NCI-H2081 treated with DMSO at 0.1 percent for 48 hours (cell line): ENCODE data around the gene GPR137.
A peak's percentile ranks its signal among the peaks of the same experiment; 100 is the strongest.
"Not testable (repeated sequence)": the region's sequence is repeated elsewhere in the genome, so short reads cannot be mapped to it uniquely, and the experiment has no call there.

ENCODE experiments used
- DNase-seq: peaks from one replicate; lab custom pipeline; 2025; lab: John Stamatoyannopoulos, UW

The GPR137 gene

DNA sequence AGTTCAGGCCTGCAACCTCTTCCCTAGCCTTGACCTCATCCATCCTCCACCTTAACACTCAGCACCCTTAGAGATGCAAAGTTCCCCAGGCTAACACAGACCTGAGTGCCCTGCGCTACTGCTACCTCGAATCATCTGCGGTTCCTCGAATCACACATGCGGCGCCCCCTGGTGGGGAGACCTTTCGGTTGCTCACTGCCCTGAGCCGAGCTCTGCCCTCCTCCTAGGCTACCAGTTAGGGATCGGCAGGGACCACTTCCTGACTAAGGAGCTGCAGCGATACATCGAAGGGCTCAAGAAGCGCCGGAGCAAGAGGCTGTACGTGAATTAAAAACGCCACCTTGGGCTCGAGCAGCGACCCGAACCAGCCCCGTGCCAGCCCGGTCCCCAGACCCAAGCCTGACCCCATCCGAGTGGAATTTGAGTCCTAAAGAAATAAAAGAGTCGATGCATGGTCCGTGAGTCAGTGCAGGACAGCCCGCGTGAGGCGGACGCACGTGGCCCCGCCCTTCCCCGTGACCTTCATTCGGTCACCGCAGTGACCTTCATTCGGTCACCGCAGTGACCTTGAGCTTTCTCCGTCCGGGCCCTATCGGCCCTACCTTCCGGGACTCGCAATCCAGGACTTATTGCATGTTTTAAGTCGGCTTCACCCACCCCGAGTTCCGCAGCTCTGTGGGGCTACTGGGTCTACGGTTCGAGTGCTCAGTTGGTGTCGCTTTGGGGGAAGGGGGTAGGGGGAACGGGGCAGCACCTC is 18.8 kb downstream of the GPR137 start:
- peak; percentile 64 for DNase-seq

- peak; percentile 98 for DNase-seq
Observed at GRCh38 chr11:64305075-64305690, 19.5 kb downstream of the GPR137 start, which contains the start of gene ESRRA. ESRRA (plus strand) TSS chr11:64305524; CDS start chr11:64307180, 1,656 bp downstream.

- DNase-seq: no peak
Observed at GRCh38 chr11:64305691-64306562, 20.3 kb downstream of the GPR137 start.

- DNase-seq: no peak
Observed at GRCh38 chr11:64306563-64306875, 20.9 kb downstream of the GPR137 start.

DNA sequence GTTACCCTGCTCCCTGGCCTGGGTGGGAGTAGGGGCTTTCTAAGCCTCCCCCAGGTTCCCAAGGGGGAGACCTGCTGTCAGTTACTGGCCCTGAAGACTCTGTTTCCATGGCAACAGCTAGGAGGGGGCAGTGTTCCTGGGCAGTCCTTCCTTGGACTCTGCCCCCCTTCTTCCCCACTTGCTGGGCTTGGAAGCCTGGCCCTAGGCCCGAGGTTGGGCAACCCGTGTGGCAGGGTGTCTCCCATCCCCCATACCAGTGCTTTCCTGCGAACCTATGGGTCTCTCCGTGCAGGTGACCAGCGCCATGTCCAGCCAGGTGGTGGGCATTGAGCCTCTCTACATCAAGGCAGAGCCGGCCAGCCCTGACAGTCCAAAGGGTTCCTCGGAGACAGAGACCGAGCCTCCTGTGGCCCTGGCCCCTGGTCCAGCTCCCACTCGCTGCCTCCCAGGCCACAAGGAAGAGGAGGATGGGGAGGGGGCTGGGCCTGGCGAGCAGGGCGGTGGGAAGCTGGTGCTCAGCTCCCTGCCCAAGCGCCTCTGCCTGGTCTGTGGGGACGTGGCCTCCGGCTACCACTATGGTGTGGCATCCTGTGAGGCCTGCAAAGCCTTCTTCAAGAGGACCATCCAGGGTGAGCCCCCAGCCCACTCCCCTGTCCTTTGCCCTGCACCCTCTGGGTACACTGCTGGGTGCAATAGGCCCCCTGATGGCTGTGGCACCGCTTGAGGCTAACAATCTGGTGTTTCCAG is 21.4 kb downstream of the GPR137 start:
- no peak for DNase-seq

GRCh38 chr11:64307795-64308194 is 22.1 kb downstream of the GPR137 start:
- DNase-seq: not testable (repeated sequence)

DNA sequence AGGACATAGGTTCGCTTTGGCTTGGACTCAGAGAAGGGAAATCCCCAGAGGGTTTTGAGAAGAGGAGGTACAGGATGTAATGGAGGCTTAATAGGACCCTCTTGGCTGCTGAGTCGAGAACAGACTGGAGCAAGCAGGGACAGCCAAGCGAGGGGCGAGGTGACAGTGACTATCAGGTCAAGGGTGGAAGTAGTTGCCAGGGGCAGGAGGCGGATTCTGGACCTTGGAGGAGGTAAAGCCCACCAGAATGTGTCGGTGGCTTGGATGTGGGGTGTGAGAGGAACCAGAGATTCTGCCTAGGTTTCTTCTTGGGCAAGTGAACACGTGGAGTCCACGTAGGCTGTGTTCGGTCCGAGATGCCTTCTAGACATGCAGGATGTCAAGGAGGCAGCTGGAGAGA is 27.3 kb downstream of the GPR137 start:
- DNase-seq: no peak

- DNase-seq: no peak
Observed at GRCh38 chr11:64313491-64314145, 28.0 kb downstream of the GPR137 start.

DNA sequence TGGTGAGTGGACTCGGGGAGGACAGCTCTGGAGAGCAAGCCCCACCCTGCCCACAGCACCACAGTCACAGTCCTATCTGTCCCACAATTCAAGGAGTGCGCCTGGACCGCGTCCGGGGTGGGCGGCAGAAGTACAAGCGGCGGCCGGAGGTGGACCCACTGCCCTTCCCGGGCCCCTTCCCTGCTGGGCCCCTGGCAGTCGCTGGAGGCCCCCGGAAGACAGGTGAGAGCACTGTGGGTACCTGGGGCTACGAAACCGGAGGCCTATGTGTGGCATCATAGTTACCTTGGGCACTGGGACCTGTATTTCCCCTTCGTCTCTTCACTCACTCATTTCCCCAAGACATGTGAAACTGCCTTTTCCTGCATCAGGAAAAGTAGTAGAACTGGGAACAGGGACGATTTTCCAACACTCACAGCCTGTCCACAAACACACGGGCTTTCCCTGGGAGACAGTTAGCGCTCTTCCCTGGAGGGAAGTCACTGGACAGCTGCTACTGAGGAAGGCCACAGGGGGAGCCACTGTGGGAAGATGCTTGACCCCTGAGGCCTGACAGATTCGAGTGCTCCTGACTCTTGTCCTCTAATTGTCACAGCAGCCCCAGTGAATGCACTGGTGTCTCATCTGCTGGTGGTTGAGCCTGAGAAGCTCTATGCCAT is 28.6 kb downstream of the GPR137 start:
- no peak for DNase-seq

DNA sequence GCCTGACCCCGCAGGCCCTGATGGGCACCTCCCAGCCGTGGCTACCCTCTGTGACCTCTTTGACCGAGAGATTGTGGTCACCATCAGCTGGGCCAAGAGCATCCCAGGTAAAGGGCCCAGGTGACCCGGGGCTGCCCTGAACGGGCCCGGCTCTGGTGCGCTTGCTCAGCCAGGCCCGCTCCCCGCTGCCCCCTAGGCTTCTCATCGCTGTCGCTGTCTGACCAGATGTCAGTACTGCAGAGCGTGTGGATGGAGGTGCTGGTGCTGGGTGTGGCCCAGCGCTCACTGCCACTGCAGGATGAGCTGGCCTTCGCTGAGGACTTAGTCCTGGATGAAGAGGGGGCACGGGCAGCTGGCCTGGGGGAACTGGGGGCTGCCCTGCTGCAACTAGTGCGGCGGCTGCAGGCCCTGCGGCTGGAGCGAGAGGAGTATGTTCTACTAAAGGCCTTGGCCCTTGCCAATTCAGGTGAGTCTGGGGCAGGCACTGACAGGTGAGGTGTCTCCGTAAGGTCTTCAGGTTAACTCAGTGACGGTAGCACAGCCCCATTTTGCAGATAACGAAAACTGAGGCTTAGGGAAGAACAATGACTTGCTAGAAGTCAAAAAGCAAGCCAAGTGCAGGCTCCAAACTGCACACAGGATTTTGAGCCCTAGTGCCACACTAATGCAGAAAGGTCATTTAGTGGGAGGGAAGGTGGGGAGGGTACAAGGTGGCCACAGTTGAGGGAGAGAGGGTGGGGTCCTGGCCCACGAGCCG is 29.3 kb downstream of the GPR137 start:
- DNase-seq: no peak

GRCh38 chr11:64315667-64316526 is 30.2 kb downstream of the GPR137 start:
- DNase-seq: not testable (repeated sequence)

DNA sequence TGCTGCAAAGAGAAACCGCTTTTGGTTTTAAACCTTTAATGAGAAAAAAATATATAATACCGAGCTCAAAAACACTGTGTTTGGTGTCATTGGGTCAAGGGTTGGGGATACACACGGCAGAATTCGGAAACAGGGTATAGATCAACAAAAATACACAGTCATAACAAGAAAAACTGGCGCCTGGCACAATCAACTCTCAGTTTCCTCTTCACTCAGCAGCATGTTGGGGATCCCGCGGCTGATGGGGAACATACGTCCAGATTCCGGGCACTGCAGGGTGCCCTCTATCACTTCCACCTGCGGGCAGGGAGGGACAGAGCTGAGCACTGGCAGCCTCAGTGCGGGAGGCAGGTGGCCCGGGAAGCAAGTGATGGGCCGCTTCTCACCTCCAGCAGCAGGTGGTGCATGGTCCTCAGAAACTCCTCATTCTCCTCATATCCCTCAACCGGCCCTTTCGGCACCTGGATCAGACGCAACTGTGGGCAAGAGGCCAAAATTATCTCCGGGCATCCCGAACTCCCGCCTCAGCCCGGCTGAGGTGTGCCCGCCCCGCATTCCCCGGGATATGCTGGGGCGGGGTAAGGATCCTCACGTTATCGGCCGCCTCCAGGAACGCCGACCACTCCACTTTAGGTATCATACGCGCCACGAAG is 31.1 kb downstream of the GPR137 start:
- DNase-seq: no peak

GRCh38 chr11:64317325-64317960 is 31.8 kb downstream of the GPR137 start, which contains the start of gene TRMT112:
TRMT112 (minus strand) TSS chr11:64317559; CDS start chr11:64317526, 33 bp downstream.
- peak; percentile 78 for DNase-seq

DNA sequence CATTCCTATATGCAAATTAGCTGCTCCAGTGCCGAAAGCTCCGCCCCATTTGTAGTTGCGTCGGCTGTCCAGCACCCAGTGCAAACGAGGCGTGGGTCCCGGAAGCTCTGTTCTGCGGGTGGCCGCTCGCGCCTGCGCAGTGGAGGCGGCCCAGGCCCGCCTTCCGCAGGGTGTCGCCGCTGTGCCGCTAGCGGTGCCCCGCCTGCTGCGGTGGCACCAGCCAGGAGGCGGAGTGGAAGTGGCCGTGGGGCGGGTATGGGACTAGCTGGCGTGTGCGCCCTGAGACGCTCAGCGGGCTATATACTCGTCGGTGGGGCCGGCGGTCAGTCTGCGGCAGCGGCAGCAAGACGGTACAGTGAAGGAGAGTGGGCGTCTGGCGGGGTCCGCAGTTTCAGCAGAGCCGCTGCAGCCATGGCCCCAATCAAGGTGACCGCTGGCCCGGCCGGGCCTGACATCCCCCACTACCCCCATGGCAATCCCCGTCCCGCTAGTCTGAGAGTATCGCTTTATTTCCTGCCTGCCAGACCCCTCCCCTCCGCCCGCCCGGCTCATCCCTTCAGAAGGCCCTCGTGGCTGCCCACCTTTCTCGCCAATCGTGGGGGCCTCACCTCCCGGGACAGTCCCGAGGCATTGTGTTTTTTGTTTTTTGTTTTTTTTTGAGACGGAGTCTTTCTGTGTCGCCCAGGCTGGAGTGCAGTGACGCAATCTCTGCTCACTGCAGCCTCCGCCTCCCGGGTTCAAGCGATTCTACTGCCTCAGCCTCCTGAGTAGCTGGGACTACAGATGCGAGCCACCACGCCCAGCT is 32.5 kb downstream of the GPR137 start, which contains the start of gene PRDX5:
PRDX5 (plus strand) TSS at position 161 of the 805 bp plus-strand sequence; CDS start at position 256, 95 bp downstream.
- DNase-seq: peak; percentile 70

DNA sequence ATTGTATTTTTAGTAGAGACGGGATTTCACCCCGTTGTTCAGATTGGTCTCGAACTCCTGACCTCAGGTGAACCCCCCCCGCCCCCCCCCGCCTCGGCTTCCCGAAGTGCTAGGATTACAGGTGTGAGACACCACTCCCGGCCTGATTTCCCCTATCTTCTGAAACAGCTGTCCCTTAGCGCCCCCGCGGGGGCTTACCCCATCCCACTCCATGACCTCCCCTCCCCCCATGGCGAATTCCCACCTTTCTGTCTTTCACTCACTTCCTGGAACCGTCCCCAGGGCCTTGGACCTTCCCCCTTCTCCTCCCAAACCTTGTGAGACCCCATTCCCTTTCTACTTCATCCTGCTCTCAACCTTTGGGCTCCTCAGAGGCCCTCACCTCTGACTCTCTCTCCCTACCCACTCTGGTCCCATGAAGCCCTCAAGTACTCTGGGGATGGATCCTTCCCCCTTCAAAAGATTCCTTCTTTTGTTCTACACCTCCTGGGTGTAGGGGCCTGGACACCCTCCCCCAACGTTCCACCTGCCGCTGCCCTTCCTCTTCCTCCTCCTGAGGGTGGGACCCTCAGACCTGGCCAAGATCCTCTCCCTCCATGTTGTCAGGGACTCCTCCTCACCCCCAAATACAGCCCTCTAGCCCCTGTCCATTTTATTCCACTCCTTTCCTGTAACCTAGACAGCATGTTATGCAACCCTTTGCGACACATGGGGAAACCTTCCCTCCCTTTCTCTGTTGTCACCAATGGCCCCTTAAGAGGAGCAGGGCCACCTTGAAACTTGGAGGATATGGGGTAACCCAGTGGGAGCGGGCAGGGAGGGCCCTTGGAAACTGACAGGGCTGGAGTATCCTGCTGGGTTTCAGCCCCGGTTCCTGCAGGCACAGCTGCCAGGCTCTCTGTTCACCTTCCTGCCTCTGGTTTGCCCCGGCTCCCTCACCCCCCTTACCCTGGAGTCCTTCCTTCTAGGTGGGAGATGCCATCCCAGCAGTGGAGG is 33.4 kb downstream of the GPR137 start:
- no peak for DNase-seq

- DNase-seq: no peak
Observed at GRCh38 chr11:64320556-64320955, 34.9 kb downstream of the GPR137 start.
